Central memory CD4-positive, alpha-beta T cell (primary cell): ENCODE data around the gene NUP98.
"Not testable (repeated sequence)": the region's sequence is repeated elsewhere in the genome, so short reads cannot be mapped to it uniquely, and the experiment has no call there.

Experiments used
- DNase-seq: peaks from one replicate; pipeline ENCODE4 v3.0.0; 2022

NUP98 gene

GRCh38 chr11:3796801-3797328, 489 bp downstream of the NUP98 start:
- DNase-seq, result no peak

- no peak for DNase-seq
Measured at GRCh38 chr11:3796346-3796745, 1.0 kb downstream of the NUP98 start.

GRCh38 chr11:3796002-3796311, 1.4 kb downstream of the NUP98 start:
- DNase-seq, result no peak

- no peak for DNase-seq
Measured at GRCh38 chr11:3795131-3796001, 2.0 kb downstream of the NUP98 start.

GRCh38 chr11:3794387-3794786, 3.0 kb downstream of the NUP98 start:
- not testable (repeated sequence) for DNase-seq

GRCh38 chr11:3786781-3787428, 10.4 kb downstream of the NUP98 start:
- no peak for DNase-seq

- DNase-seq, result no peak
Measured at GRCh38 chr11:3783611-3784010, 13.7 kb downstream of the NUP98 start.

GRCh38 chr11:3782963-3783362, 14.4 kb downstream of the NUP98 start:
- no peak for DNase-seq

GRCh38 chr11:3781423-3781822, 15.9 kb downstream of the NUP98 start:
- DNase-seq, result no peak

GRCh38 chr11:3775736-3776406, 21.5 kb downstream of the NUP98 start:
- no peak for DNase-seq

- DNase-seq, result no peak
Measured at GRCh38 chr11:3773180-3773579, 24.2 kb downstream of the NUP98 start.

GRCh38 chr11:3767536-3767935, 29.8 kb downstream of the NUP98 start:
- DNase-seq, result no peak

- not testable (repeated sequence) for DNase-seq
Measured at GRCh38 chr11:3766836-3767235, 30.5 kb downstream of the NUP98 start.

GRCh38 chr11:3764266-3764665, 33.1 kb downstream of the NUP98 start:
- DNase-seq, result no peak

GRCh38 chr11:3755151-3755550, 42.2 kb downstream of the NUP98 start:
- no peak for DNase-seq

GRCh38 chr11:3753110-3753509, 44.2 kb downstream of the NUP98 start:
- DNase-seq, result no peak

GRCh38 chr11:3747704-3748103, 49.6 kb downstream of the NUP98 start:
- DNase-seq, result no peak

- no peak for DNase-seq
Measured at GRCh38 chr11:3745161-3745560, 52.2 kb downstream of the NUP98 start.

- no peak for DNase-seq
Measured at GRCh38 chr11:3738723-3739122, 58.6 kb downstream of the NUP98 start.

- no peak for DNase-seq
Measured at GRCh38 chr11:3738241-3738640, 59.1 kb downstream of the NUP98 start.

GRCh38 chr11:3737386-3737933, 59.9 kb downstream of the NUP98 start:
- no peak for DNase-seq

- no peak for DNase-seq
Measured at GRCh38 chr11:3736816-3737215, 60.5 kb downstream of the NUP98 start.

GRCh38 chr11:3735827-3736226, 61.5 kb downstream of the NUP98 start:
- no peak for DNase-seq
